GM21381 (cell line): ENCODE data around the gene UBLCP1.
A peak's percentile ranks its signal among the peaks of the same experiment; 100 is the strongest.
"Not testable (repeated sequence)": the region's sequence is repeated elsewhere in the genome, so short reads cannot be mapped to it uniquely, and the experiment has no call there.

Source experiments
- ATAC-seq: cut with Tn5 transposase; IDR thresholded peaks from one replicate; pipeline ENCODE4 v1.9.1; 2021; ENCODE audit warnings: mild to moderate bottlenecking, moderate library complexity; ENCODE audit not compliant: unreplicated experiment

The UBLCP1 gene

GRCh38 chr5:159262859-159263568 lies at the start of gene UBLCP1:
TSS of gene UBLCP1 (plus strand) at chr5:159263290. CDS start at chr5:159268916, 5,626 bp downstream.
- ATAC-seq, result peak; percentile 92

- ATAC-seq, result no peak
Measured at GRCh38 chr5:159214486-159215271, 48.4 kb upstream of the UBLCP1 start.

- ATAC-seq, result no peak
Measured at GRCh38 chr5:159215886-159216285, 47.2 kb upstream of the UBLCP1 start.

- no peak for ATAC-seq
Measured at GRCh38 chr5:159216454-159216853, 46.6 kb upstream of the UBLCP1 start.

GRCh38 chr5:159217236-159217635 lies 45.9 kb upstream of the UBLCP1 start:
- no peak for ATAC-seq

- ATAC-seq, result no peak
Measured at GRCh38 chr5:159218595-159219023, 44.5 kb upstream of the UBLCP1 start.

GRCh38 chr5:159220206-159220605 lies 42.9 kb upstream of the UBLCP1 start:
- no peak for ATAC-seq

GRCh38 chr5:159223469-159223868 lies 39.6 kb upstream of the UBLCP1 start:
- no peak for ATAC-seq

- no peak for ATAC-seq
Measured at GRCh38 chr5:159224471-159224870, 38.6 kb upstream of the UBLCP1 start.

GRCh38 chr5:159226451-159226850 lies 36.6 kb upstream of the UBLCP1 start:
- no peak for ATAC-seq

GRCh38 chr5:159227452-159227851 lies 35.6 kb upstream of the UBLCP1 start:
- no peak for ATAC-seq

- not testable (repeated sequence) for ATAC-seq
Measured at GRCh38 chr5:159228097-159228496, 35.0 kb upstream of the UBLCP1 start.

- ATAC-seq, result no peak
Measured at GRCh38 chr5:159230657-159231056, 32.4 kb upstream of the UBLCP1 start.

- ATAC-seq, result no peak
Measured at GRCh38 chr5:159231167-159231566, 31.9 kb upstream of the UBLCP1 start.

GRCh38 chr5:159235871-159236520 lies 27.1 kb upstream of the UBLCP1 start:
- ATAC-seq, result not testable (repeated sequence)

GRCh38 chr5:159240301-159240870 lies 22.7 kb upstream of the UBLCP1 start:
- no peak for ATAC-seq

- no peak for ATAC-seq
Measured at GRCh38 chr5:159241946-159242552, 21.0 kb upstream of the UBLCP1 start.

GRCh38 chr5:159242656-159243055 lies 20.4 kb upstream of the UBLCP1 start:
- ATAC-seq, result no peak

- no peak for ATAC-seq
Measured at GRCh38 chr5:159243385-159243784, 19.7 kb upstream of the UBLCP1 start.

- ATAC-seq, result no peak
Measured at GRCh38 chr5:159244163-159244562, 18.9 kb upstream of the UBLCP1 start.

GRCh38 chr5:159244890-159245289 lies 18.2 kb upstream of the UBLCP1 start:
- no peak for ATAC-seq
